22Rv1 (cell line): ENCODE results near the gene STXBP5.

Experiments
- H3K27ac ChIP-seq: fragments of 450-650 bp; 2 replicates; pipeline ENCODE4 v1.5.1; 2017
- ZFX ChIP-seq: fragments of 450-650 bp; IDR thresholded peaks from 2 replicates; pipeline ENCODE4 v1.6.1; 2017; ENCODE audit warnings: antibody characterized with exemption, borderline replicate concordance
- TF ChIP-seq, protein P1 (sequence below): fragments of 450-650 bp; IDR thresholded peaks from 2 replicates; pipeline ENCODE4 v1.5.1; 2017; ENCODE audit warnings: mild to moderate bottlenecking

STXBP5 gene

DNA sequence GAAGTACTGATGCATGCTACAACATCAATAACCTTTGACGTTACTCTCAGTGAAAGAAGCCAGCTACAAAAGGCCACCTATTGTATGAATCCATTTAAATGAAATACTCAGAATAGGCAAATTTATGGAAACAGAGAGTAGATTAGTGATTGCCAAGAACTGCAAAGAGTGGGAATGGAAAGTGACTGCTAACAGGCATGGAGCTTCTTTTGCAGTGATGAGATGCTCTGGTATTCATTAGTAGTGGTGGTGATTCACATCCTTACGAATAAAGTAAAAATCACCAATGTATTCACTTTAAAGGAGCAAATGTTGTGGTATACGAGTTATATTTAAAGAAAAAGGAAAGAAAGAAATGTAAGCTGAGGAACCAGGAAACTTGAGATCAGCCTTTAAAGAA is 177.5 kb downstream of the STXBP5 start:
- no peak overlapping the region for H3K27ac ChIP-seq
- TF ChIP-seq, protein P1, sequence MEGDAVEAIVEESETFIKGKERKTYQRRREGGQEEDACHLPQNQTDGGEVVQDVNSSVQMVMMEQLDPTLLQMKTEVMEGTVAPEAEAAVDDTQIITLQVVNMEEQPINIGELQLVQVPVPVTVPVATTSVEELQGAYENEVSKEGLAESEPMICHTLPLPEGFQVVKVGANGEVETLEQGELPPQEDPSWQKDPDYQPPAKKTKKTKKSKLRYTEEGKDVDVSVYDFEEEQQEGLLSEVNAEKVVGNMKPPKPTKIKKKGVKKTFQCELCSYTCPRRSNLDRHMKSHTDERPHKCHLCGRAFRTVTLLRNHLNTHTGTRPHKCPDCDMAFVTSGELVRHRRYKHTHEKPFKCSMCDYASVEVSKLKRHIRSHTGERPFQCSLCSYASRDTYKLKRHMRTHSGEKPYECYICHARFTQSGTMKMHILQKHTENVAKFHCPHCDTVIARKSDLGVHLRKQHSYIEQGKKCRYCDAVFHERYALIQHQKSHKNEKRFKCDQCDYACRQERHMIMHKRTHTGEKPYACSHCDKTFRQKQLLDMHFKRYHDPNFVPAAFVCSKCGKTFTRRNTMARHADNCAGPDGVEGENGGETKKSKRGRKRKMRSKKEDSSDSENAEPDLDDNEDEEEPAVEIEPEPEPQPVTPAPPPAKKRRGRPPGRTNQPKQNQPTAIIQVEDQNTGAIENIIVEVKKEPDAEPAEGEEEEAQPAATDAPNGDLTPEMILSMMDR, result no peak
- TF ChIP-seq ZFX, result no peak

DNA sequence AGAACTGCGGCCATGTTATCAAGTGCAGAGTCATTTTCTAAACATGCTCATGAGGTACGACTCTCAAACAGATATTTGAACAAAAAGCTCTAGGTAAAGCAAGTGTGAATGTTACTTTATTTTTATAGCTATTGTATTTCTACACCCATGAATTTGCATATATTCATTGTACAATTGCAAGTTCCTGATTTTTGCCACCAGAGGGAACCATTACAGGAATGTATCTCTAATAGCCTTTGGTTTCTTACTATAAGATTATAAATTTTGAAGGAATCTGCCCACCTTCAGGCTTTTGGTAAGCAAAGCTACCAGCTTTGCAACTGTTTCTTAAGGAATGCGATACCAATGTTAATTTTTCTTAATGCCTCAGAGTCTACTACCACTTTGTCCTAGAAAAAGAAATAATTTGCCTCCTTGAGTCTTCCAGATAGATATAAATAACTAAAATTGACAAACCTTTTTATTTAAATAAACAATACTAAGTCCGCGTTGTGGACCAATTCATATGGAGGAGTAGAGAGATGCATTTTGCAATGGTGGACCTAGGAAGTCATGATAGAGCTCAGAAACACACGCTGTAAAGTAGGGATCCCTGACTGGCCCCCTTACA is 178.8 kb downstream of the STXBP5 start:
- H3K27ac ChIP-seq, result no peak overlapping the region
- TF ChIP-seq ZFX, result no peak
- TF ChIP-seq, protein P1, result peak; percentile 77

- no peak overlapping the region for H3K27ac ChIP-seq
- no peak for TF ChIP-seq ZFX
- TF ChIP-seq, protein P1, result no peak
Measured at GRCh38 chr6:147384029-147384428, 179.8 kb downstream of the STXBP5 start.

GRCh38 chr6:147384737-147385710 is 180.8 kb downstream of the STXBP5 start:
- H3K27ac ChIP-seq, result no peak overlapping the region
- TF ChIP-seq, protein P1, result no peak
- no peak for TF ChIP-seq ZFX

DNA sequence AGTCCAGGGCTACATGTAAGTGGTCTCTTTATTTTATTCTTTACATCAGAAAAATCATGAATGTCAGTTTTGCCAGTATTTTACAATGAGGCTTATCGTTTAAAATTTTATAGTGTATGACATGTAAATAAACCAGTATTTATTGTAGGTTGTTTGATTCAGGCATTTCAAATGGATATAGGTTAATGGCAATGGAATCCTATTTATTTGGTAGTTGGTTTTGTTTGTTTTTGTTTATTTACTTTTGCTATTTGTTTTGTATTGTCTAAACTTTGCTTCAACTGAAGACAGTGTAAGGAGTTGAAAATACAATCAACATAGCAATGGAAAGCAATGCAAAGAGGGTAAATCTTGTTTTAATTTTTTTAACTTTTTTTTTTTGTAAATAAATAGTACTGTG is 185.2 kb downstream of the STXBP5 start:
- no peak for TF ChIP-seq ZFX
- TF ChIP-seq, protein P1, result no peak
- H3K27ac ChIP-seq, result peak overlapping the region; percentile 50

- no peak for TF ChIP-seq ZFX
- TF ChIP-seq, protein P1, result peak; percentile 86
- peak overlapping the region; percentile 50 for H3K27ac ChIP-seq
Measured at GRCh38 chr6:147390909-147391536, 186.8 kb downstream of the STXBP5 start.
